Right lobe of liver (tissue), 4 donors: ENCODE results near the gene ABCC2.

Experiments used
- CTCF ChIP-seq, 4 donors: fragments of 200-600 bp in 3 of 4; fragments of 450-650 bp in 1 of 4; IDR thresholded peaks; one replicate each; pipeline versions ENCODE4 v1.5.1 to v1.8.0; 2016 to 2022; ENCODE audit warnings: antibody characterized with exemption in 4 of 4, mild to moderate bottlenecking in 2 of 4
- POLR2A ChIP-seq: fragments of 450-650 bp; IDR thresholded peaks from one replicate; pipeline ENCODE4 v1.6.1; 2017; ENCODE audit warnings: antibody characterized with exemption, mild to moderate bottlenecking
- donor health status: DM: no; HTN: no; CAD: no.
- donor health status: DM: no; HTN: no; CAD: no.
- donor health status: DM: no; HTN: yes; CAD: no.

- no peak for TF ChIP-seq POLR2A
- TF ChIP-seq CTCF (IDR thresholded peaks at IDR 0.05): no peak
Measured at GRCh38 chr10:99841746-99842145, 59.3 kb downstream of the ABCC2 start.
